Trophoblast cell (in vitro differentiated cells and primary cell): ENCODE data around the gene MT1H.

Experiments
- DNase-seq, 2 donors: peaks; one replicate each; pipeline ENCODE4 v3.0.0-alpha.2; 2016
- H2AFZ ChIP-seq: 2 replicates; pipeline ENCODE4 v1.6.1; 2013; ENCODE audit warnings: low read length, moderate library complexity, mild to moderate bottlenecking; ENCODE audit not compliant: insufficient read depth, poor library complexity
- H2AK5ac ChIP-seq: 2 replicates; pipeline ENCODE4 v1.6.1; 2013; ENCODE audit warnings: mild to moderate bottlenecking, low read length
- H2BK120ac ChIP-seq: 2 replicates; pipeline ENCODE4 v1.6.1; 2013; ENCODE audit warnings: low read length, mild to moderate bottlenecking, moderate library complexity; ENCODE audit not compliant: insufficient read depth, poor library complexity
- H2BK12ac ChIP-seq: 2 replicates; pipeline ENCODE4 v1.6.1; 2013; ENCODE audit warnings: mild to moderate bottlenecking, low read length, moderate library complexity
- H2BK5ac ChIP-seq: 2 replicates; pipeline ENCODE4 v1.6.1; 2013; ENCODE audit warnings: low read length, low read depth, moderate library complexity, mild to moderate bottlenecking; ENCODE audit not compliant: poor library complexity
- H3K14ac ChIP-seq: 2 replicates; pipeline ENCODE4 v1.6.1; 2013; ENCODE audit warnings: mild to moderate bottlenecking, low read length
- H3K18ac ChIP-seq: 2 replicates; pipeline ENCODE4 v1.6.1; 2013; ENCODE audit warnings: mild to moderate bottlenecking, low read length
- H3K23ac ChIP-seq: 2 replicates; pipeline ENCODE4 v1.6.1; 2013; ENCODE audit warnings: low read length
- H3K27ac ChIP-seq: 2 replicates; pipeline ENCODE4 v1.5.1; 2013; ENCODE audit warnings: low read depth, mild to moderate bottlenecking, inconsistent platforms, low read length, moderate library complexity
- H3K27me3 ChIP-seq: 2 replicates; pipeline ENCODE4 v1.6.1; 2013; ENCODE audit warnings: inconsistent platforms, mild to moderate bottlenecking, low read length, moderate library complexity; ENCODE audit not compliant: insufficient read depth
- H3K36me3 ChIP-seq, 2 experiments: 1 replicate in 1 of 2; 2 replicates in 1 of 2; pipeline ENCODE4 v1.6.1; 2013; ENCODE audit warnings: low read length in 2 of 2, mild to moderate bottlenecking in 2 of 2, moderate library complexity in 1 of 2; ENCODE audit not compliant: insufficient read depth in 2 of 2, control insufficient read depth in 1 of 2
- H3K4ac ChIP-seq: 2 replicates; pipeline ENCODE4 v1.6.1; 2013; ENCODE audit warnings: low read depth, mild to moderate bottlenecking, low read length, moderate library complexity
- H3K4me1 ChIP-seq, 2 experiments: 1 replicate in 1 of 2; 2 replicates in 1 of 2; pipeline ENCODE4 v1.6.1; 2013; ENCODE audit warnings: low read length in 2 of 2, mild to moderate bottlenecking in 2 of 2, moderate library complexity in 1 of 2; ENCODE audit not compliant: insufficient read depth in 2 of 2, control insufficient read depth in 1 of 2
- H3K4me2 ChIP-seq: 2 replicates; pipeline ENCODE4 v1.6.1; 2013; ENCODE audit warnings: inconsistent platforms, mild to moderate bottlenecking, low read length, moderate library complexity
- H3K4me3 ChIP-seq: 2 replicates; pipeline ENCODE4 v1.5.1; 2013; ENCODE audit warnings: mild to moderate bottlenecking, low read depth, low read length, inconsistent platforms
- H3K79me1 ChIP-seq: one replicate; pipeline ENCODE4 v1.6.1; 2013; ENCODE audit warnings: low read length
- H3K79me2 ChIP-seq: 2 replicates; pipeline ENCODE4 v1.6.1; 2013; ENCODE audit warnings: low read length, mild to moderate bottlenecking; ENCODE audit not compliant: control insufficient read depth, insufficient read depth, poor library complexity
- H3K9ac ChIP-seq: 2 replicates; pipeline ENCODE4 v1.6.1; 2013; ENCODE audit warnings: mild to moderate bottlenecking, low read length
- H3K9me3 ChIP-seq: 2 replicates; pipeline ENCODE4 v1.6.1; 2013; ENCODE audit warnings: low read depth, mild to moderate bottlenecking, control low read depth, inconsistent platforms, low read length; ENCODE audit not compliant: insufficient read depth
- H4K12ac ChIP-seq: 2 replicates; pipeline ENCODE4 v1.6.1; 2013; ENCODE audit warnings: low read depth, mild to moderate bottlenecking, low read length, moderate library complexity
- H4K8ac ChIP-seq: 2 replicates; pipeline ENCODE4 v1.6.1; 2013; ENCODE audit warnings: low read depth, mild to moderate bottlenecking, low read length, moderate library complexity
- H4K91ac ChIP-seq: one replicate; pipeline ENCODE4 v1.6.1; 2013; ENCODE audit warnings: low read depth, mild to moderate bottlenecking, low read length, moderate library complexity
- WGBS: extraction: QIAGEN DNeasy Blood & Tissue Kit; methylation state at CpG from one replicate; pipeline ENCODE4 v1.1.7; 2013; ENCODE audit warnings: missing lambda C conversion rate; ENCODE audit not compliant: insufficient read length, insufficient coverage; ENCODE audit errors: extremely low coverage; 5-methylcytosine and 5-hydroxymethylcytosine counted together

The MT1H gene

GRCh38 chr16:56639045-56639444 lies 30.6 kb upstream of the MT1H start:
- Histone ChIP-seq H4K8ac (no peak overlapping the region), H3K18ac (no peak overlapping the region), H3K9me3 (peaks cover 10% of the 10 kb centered on the region), H3K4me2 (no peak overlapping the region), H3K27me3 (peaks cover 92% of the 10 kb centered on the region), H3K27ac (no peak overlapping the region), H2AK5ac (no peak overlapping the region), H3K4me3 (no peak overlapping the region), H3K4me1 (peaks cover 3 to 5% of the 10 kb centered on the region in 2 experiments), H3K79me1 (no peaks in the 10 kb centered on the region), H3K79me2 (no peaks in the 10 kb centered on the region), H4K91ac (no peak overlapping the region), H3K4ac (no peak overlapping the region), H3K9ac (no peak overlapping the region), H2BK120ac (no peak overlapping the region), H2BK5ac (no peak overlapping the region), H3K23ac (no peak overlapping the region), H3K14ac (no peak overlapping the region), H2BK12ac (no peak overlapping the region), H3K36me3 (no peaks in the 10 kb centered on the region), H2AFZ (no peak overlapping the region), H4K12ac (no peak overlapping the region)
- DNase-seq: no peak
- no CpG with 5 or more reads among the region's 1 CpG for WGBS

GRCh38 chr16:56640076-56640475 lies 29.5 kb upstream of the MT1H start:
- H3K4me1 ChIP-seq: peaks cover 3 to 5% of the 10 kb centered on the region in 2 experiments
- no peaks in the 10 kb centered on the region for H3K36me3 ChIP-seq
- peak in 1 of 2 donors; percentile 53 for DNase-seq
- no peak overlapping the region for H3K14ac ChIP-seq
- no peak overlapping the region for H4K91ac ChIP-seq
- H4K12ac ChIP-seq: no peak overlapping the region
- no peak overlapping the region for H3K27ac ChIP-seq
- H2BK5ac ChIP-seq: no peak overlapping the region
- no CpG with 5 or more reads among the region's 1 CpG for WGBS
- H2BK12ac ChIP-seq: no peak overlapping the region
- peaks cover 9% of the 10 kb centered on the region for H3K9me3 ChIP-seq
- no peak overlapping the region for H3K9ac ChIP-seq
- peaks cover 87% of the 10 kb centered on the region for H3K27me3 ChIP-seq
- no peak overlapping the region for H3K4me3 ChIP-seq
- H2BK120ac ChIP-seq: no peak overlapping the region
- H2AFZ ChIP-seq: no peak overlapping the region
- no peak overlapping the region for H3K4ac ChIP-seq
- H3K79me1 ChIP-seq: no peaks in the 10 kb centered on the region
- no peak overlapping the region for H3K23ac ChIP-seq
- H3K18ac ChIP-seq: no peak overlapping the region
- no peak overlapping the region for H4K8ac ChIP-seq
- H2AK5ac ChIP-seq: no peak overlapping the region
- no peak overlapping the region for H3K4me2 ChIP-seq
- no peaks in the 10 kb centered on the region for H3K79me2 ChIP-seq

- H2BK12ac ChIP-seq: no peak overlapping the region
- H3K79me2 ChIP-seq: no peaks in the 10 kb centered on the region
- no peak overlapping the region for H3K4me3 ChIP-seq
- no CpG with 5 or more reads among the region's 2 CpGs for WGBS
- H3K4me2 ChIP-seq: no peak overlapping the region
- no peak overlapping the region for H3K14ac ChIP-seq
- H4K91ac ChIP-seq: no peak overlapping the region
- H4K8ac ChIP-seq: no peak overlapping the region
- no peaks in the 10 kb centered on the region for H3K79me1 ChIP-seq
- H3K9ac ChIP-seq: no peak overlapping the region
- H2AFZ ChIP-seq: no peak overlapping the region
- H4K12ac ChIP-seq: no peak overlapping the region
- no peak overlapping the region for H3K4ac ChIP-seq
- peaks cover 8% of the 10 kb centered on the region for H3K9me3 ChIP-seq
- H3K27me3 ChIP-seq: peaks cover 78% of the 10 kb centered on the region
- no peak overlapping the region for H3K23ac ChIP-seq
- H2BK5ac ChIP-seq: no peak overlapping the region
- DNase-seq: peak; percentile 75 to 91
- no peak overlapping the region for H2AK5ac ChIP-seq
- H3K18ac ChIP-seq: no peak overlapping the region
- H2BK120ac ChIP-seq: no peak overlapping the region
- no peak overlapping the region for H3K27ac ChIP-seq
- H3K4me1 ChIP-seq: peaks cover 3 to 5% of the 10 kb centered on the region in 2 experiments
- no peaks in the 10 kb centered on the region for H3K36me3 ChIP-seq
Observed at GRCh38 chr16:56641166-56641565, 28.4 kb upstream of the MT1H start.

- Histone ChIP-seq H3K27ac (no peak overlapping the region), H3K9me3 (peaks cover 4% of the 10 kb centered on the region), H2AFZ (no peak overlapping the region)
Observed at GRCh38 chr16:56643080-56643778, 26.4 kb upstream of the MT1H start.

More at GRCh38 chr16:56643080-56643778, 26.4 kb upstream of the MT1H start:
- peaks cover under 1 to 3% of the 10 kb centered on the region in 2 experiments for H3K4me1 ChIP-seq
- H3K27me3 ChIP-seq: peaks cover 73% of the 10 kb centered on the region
- H3K36me3 ChIP-seq: no peaks in the 10 kb centered on the region
- H3K4me2 ChIP-seq: no peak overlapping the region
- H2BK5ac ChIP-seq: no peak overlapping the region
- H3K4ac ChIP-seq: no peak overlapping the region
- H2BK120ac ChIP-seq: no peak overlapping the region
- H3K14ac ChIP-seq: no peak overlapping the region
- WGBS: no CpG with 5 or more reads among the region's 42 CpGs
- no peak overlapping the region for H4K91ac ChIP-seq
- H3K18ac ChIP-seq: no peak overlapping the region
- H4K8ac ChIP-seq: no peak overlapping the region
- H3K4me3 ChIP-seq: no peak overlapping the region
- peak; percentile 83 to 85 for DNase-seq
- H3K9ac ChIP-seq: no peak overlapping the region
- no peak overlapping the region for H2AK5ac ChIP-seq
- H3K23ac ChIP-seq: no peak overlapping the region
- no peak overlapping the region for H2BK12ac ChIP-seq
- no peaks in the 10 kb centered on the region for H3K79me1 ChIP-seq
- H4K12ac ChIP-seq: no peak overlapping the region
- no peaks in the 10 kb centered on the region for H3K79me2 ChIP-seq
